ENCODE measurements around the gene NTN1. TPM values are rescaled to one million over a fixed set of nuclear protein-coding genes. Genes with fewer than 3 reads are reported as not detected.
A peak's percentile ranks its signal among the peaks of the same experiment; 100 is the strongest.

NTN1 gene
- total RNA-seq, 2 donors from 2014 or later = 3.6 to 4.0 TPM

GRCh38 chr17:9023392-9024218 lies 2.3 kb downstream of the NTN1 start:
- no peak for TF ChIP-seq POLR2A (IDR thresholded peaks at IDR 0.05)
- no peak overlapping the region for H3K4me3 ChIP-seq
- intact Hi-C loops (cut with DNase I) = no loop called here
- DNase-seq (no peak), ATAC-seq (no peak)
- no peaks in the 10 kb centered on the region for H3K27me3 ChIP-seq
- no peaks in the 10 kb centered on the region for H3K36me3 ChIP-seq (replicated peaks in 1 of 2; ENCODE audit: insufficient read depth in 1 of 2, low read depth in 2 of 2)
- peaks cover 28% of the 10 kb centered on the region for H3K4me1 ChIP-seq
- no peaks in the 10 kb centered on the region for H3K9me3 ChIP-seq
- H3K27ac ChIP-seq = no peak overlapping the region
- WGBS, 2 donors = 28 to 75% methylated on average over 25 to 42 of the region's 49 CpGs

- intact Hi-C loops (cut with DNase I) = no loop called here
- 71 to 90% methylated on average over 14 of the region's 14 CpGs for WGBS, 2 donors
- Histone ChIP-seq H3K27ac (no peak overlapping the region), H3K9me3 (no peaks in the 10 kb centered on the region), H3K36me3 (replicated peaks in 1 of 2; ENCODE audit: insufficient read depth in 1 of 2, low read depth in 2 of 2) (no peaks in the 10 kb centered on the region), H3K4me1 (peaks cover 28% of the 10 kb centered on the region), H3K4me3 (no peak overlapping the region), H3K27me3 (no peaks in the 10 kb centered on the region)
- ATAC-seq = no peak
- TF ChIP-seq CTCF (IDR thresholded peaks at IDR 0.05) (no peak), POLR2A (IDR thresholded peaks at IDR 0.05) (no peak)
- DNase-seq = no peak
Observed at GRCh38 chr17:9024497-9024896, 3.2 kb downstream of the NTN1 start.

GRCh38 chr17:9026741-9027140 lies 5.4 kb downstream of the NTN1 start:
- intact Hi-C loops (cut with DNase I) = no loop called here
- no peak for TF ChIP-seq POLR2A (IDR thresholded peaks at IDR 0.05)
- no peak for TF ChIP-seq CTCF (IDR thresholded peaks at IDR 0.05)
- Histone ChIP-seq H3K4me3 (no peak overlapping the region), H3K4me1 (peaks cover 20% of the 10 kb centered on the region), H3K36me3 (replicated peaks in 1 of 2; ENCODE audit: insufficient read depth in 1 of 2, low read depth in 2 of 2) (no peaks in the 10 kb centered on the region), H3K9me3 (no peaks in the 10 kb centered on the region), H3K27me3 (no peaks in the 10 kb centered on the region), H3K27ac (no peak overlapping the region)
- ATAC-seq (no peak), DNase-seq (no peak)
- WGBS, 2 donors = 81% methylated on average over 7 to 8 of the region's 8 CpGs

- Histone ChIP-seq H3K4me3 (no peak overlapping the region), H3K27ac (no peak overlapping the region), H3K36me3 (replicated peaks in 1 of 2; ENCODE audit: insufficient read depth in 1 of 2, low read depth in 2 of 2) (no peaks in the 10 kb centered on the region), H3K4me1 (peaks cover 4% of the 10 kb centered on the region), H3K9me3 (no peaks in the 10 kb centered on the region), H3K27me3 (no peaks in the 10 kb centered on the region)
- ATAC-seq (peak; percentile 53), DNase-seq (peak in 1 of 4 donors; percentile 28)
- TF ChIP-seq POLR2A (IDR thresholded peaks at IDR 0.05) (no peak), CTCF (IDR thresholded peaks at IDR 0.05) (no peak)
- intact Hi-C loops (cut with DNase I) = no loop called here
- WGBS, 2 donors = 54 to 56% methylated on average over 11 of the region's 11 CpGs
Observed at GRCh38 chr17:9028202-9028987, 7.1 kb downstream of the NTN1 start.

- DNase-seq = no peak
- intact Hi-C loops (cut with DNase I) = no loop called here
- WGBS, 2 donors = 82 to 84% methylated on average over 13 of the region's 13 CpGs
- TF ChIP-seq CTCF (IDR thresholded peaks at IDR 0.05) (no peak), POLR2A (IDR thresholded peaks at IDR 0.05) (no peak)
- Histone ChIP-seq H3K27me3 (no peaks in the 10 kb centered on the region), H3K27ac (no peak overlapping the region), H3K4me1 (no peaks in the 10 kb centered on the region), H3K9me3 (no peaks in the 10 kb centered on the region), H3K4me3 (no peak overlapping the region), H3K36me3 (replicated peaks in 1 of 2; ENCODE audit: insufficient read depth in 1 of 2, low read depth in 2 of 2) (no peaks in the 10 kb centered on the region)
- ATAC-seq = no peak
Observed at GRCh38 chr17:9028988-9029570, 7.8 kb downstream of the NTN1 start.
